Measurements from ENCODE around the gene SOX6. TPM values are rescaled to one million over a fixed set of nuclear protein-coding genes. Genes with fewer than 3 reads are reported as not detected.

Gene SOX6
- total RNA-seq, 1 donor from 2014 or later, result 7.6 TPM

DNA sequence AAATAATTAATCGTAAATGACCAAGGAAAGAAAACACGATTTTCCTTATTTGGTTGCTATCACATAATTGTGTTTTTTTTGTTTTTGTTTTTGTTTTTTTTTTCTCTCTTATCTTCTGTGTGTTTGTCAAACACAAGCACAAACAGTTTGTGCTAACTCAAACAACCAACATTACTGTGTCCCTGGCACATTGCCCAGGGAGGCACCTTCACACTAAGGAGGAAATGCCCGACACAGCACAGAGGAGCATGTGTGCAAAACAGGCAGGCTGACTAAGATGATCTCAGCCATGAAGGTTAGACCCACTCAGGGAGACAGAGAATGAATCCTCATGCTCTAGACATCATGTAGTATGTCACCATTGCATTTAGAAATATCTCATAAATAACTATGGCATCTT, 130.1 kb downstream of the SOX6 start:
- Histone ChIP-seq H3K4me3 (no peak overlapping the region), H3K79me2 (ENCODE audit: low read depth) (no peaks in the 10 kb centered on the region), H2AFZ (replicated peaks) (no peak overlapping the region), H3F3A (ENCODE audit: low read depth) (no peaks in the 10 kb centered on the region), H3K36me3 (no peaks in the 10 kb centered on the region), H4K20me1 (ENCODE audit: low read depth) (no peaks in the 10 kb centered on the region), H3K4me2 (no peak overlapping the region), H3K27ac (no peak overlapping the region), H3K27me3 (no peaks in the 10 kb centered on the region), H3K9ac (no peak overlapping the region), H3K4me1 (no peaks in the 10 kb centered on the region), H3K9me3 (ENCODE audit: low read depth) (no peaks in the 10 kb centered on the region)
- Mint-ChIP-seq H3K9me3 (no peaks in the 10 kb centered on the region), H3K36me3 (no peaks in the 10 kb centered on the region), H3K27me3 (ENCODE audit: insufficient read depth, low read depth) (no peaks in the 10 kb centered on the region), H3K4me3 (no peak overlapping the region), H3K4me1 (peaks cover 6% of the 10 kb centered on the region), H3K27ac (no peak overlapping the region)
- DNase-seq (ENCODE audit: low spot score), result no peak
- TF ChIP-seq EZH2 (IDR thresholded peaks at IDR 0.05), result no peak
- TF ChIP-seq EZH2phosphoT487 (IDR thresholded peaks at IDR 0.05), result no peak
- TF ChIP-seq CTCF (IDR thresholded peaks at IDR 0.05), result no peak

- no peak for TF ChIP-seq EZH2 (IDR thresholded peaks at IDR 0.05)
- no peak for TF ChIP-seq CTCF (IDR thresholded peaks at IDR 0.05)
- no peak for TF ChIP-seq EZH2phosphoT487 (IDR thresholded peaks at IDR 0.05)
- DNase-seq (ENCODE audit: low spot score), result no peak
- Histone ChIP-seq H3K27me3 (no peaks in the 10 kb centered on the region), H3K36me3 (no peaks in the 10 kb centered on the region), H3K4me3 (no peak overlapping the region), H3K27ac (no peak overlapping the region), H3K79me2 (ENCODE audit: low read depth) (no peaks in the 10 kb centered on the region), H3K4me2 (no peak overlapping the region), H3K9ac (no peak overlapping the region), H4K20me1 (ENCODE audit: low read depth) (no peaks in the 10 kb centered on the region), H3F3A (ENCODE audit: low read depth) (no peaks in the 10 kb centered on the region), H2AFZ (replicated peaks) (no peak overlapping the region), H3K9me3 (ENCODE audit: low read depth) (no peaks in the 10 kb centered on the region), H3K4me1 (no peaks in the 10 kb centered on the region)
- Mint-ChIP-seq H3K4me3 (no peak overlapping the region), H3K9me3 (no peaks in the 10 kb centered on the region), H3K36me3 (no peaks in the 10 kb centered on the region), H3K27ac (no peak overlapping the region), H3K4me1 (peaks cover 6% of the 10 kb centered on the region), H3K27me3 (ENCODE audit: insufficient read depth, low read depth) (no peaks in the 10 kb centered on the region)
Measured at GRCh38 chr11:16225623-16226022, 130.7 kb downstream of the SOX6 start.

GRCh38 chr11:16223558-16223957, 132.8 kb downstream of the SOX6 start:
- Histone ChIP-seq H3K27me3 (no peaks in the 10 kb centered on the region), H4K20me1 (ENCODE audit: low read depth) (no peaks in the 10 kb centered on the region), H3K4me2 (no peak overlapping the region), H3K9ac (no peak overlapping the region), H3F3A (ENCODE audit: low read depth) (no peaks in the 10 kb centered on the region), H3K4me3 (no peak overlapping the region), H3K79me2 (ENCODE audit: low read depth) (no peaks in the 10 kb centered on the region), H3K27ac (no peak overlapping the region), H3K4me1 (no peaks in the 10 kb centered on the region), H3K36me3 (no peaks in the 10 kb centered on the region), H3K9me3 (ENCODE audit: low read depth) (no peaks in the 10 kb centered on the region), H2AFZ (replicated peaks) (no peak overlapping the region)
- no peak overlapping the region for H3K4me3 Mint-ChIP-seq
- no peaks in the 10 kb centered on the region for H3K36me3 Mint-ChIP-seq
- no peaks in the 10 kb centered on the region for H3K9me3 Mint-ChIP-seq
- H3K27me3 Mint-ChIP-seq (ENCODE audit: insufficient read depth, low read depth), result no peaks in the 10 kb centered on the region
- TF ChIP-seq CTCF (IDR thresholded peaks at IDR 0.05) (no peak), EZH2phosphoT487 (IDR thresholded peaks at IDR 0.05) (no peak), EZH2 (IDR thresholded peaks at IDR 0.05) (no peak)
- peaks cover 6% of the 10 kb centered on the region for H3K4me1 Mint-ChIP-seq
- no peak overlapping the region for H3K27ac Mint-ChIP-seq
- DNase-seq (ENCODE audit: low spot score), result no peak
